Keratinocyte (primary cell): ENCODE data around the gene GPR26.

ENCODE experiments used
- EZH2 ChIP-seq: IDR thresholded peaks from one replicate; pipeline ENCODE4 v1.6.1; 2012; ENCODE audit warnings: inconsistent platforms, mild to moderate bottlenecking, low read length, moderate library complexity
- TF ChIP-seq, protein P1 (sequence below), 3 experiments: IDR thresholded peaks in 1 of 3; conservative IDR thresholded peaks in 1 of 3; optimal IDR thresholded peaks in 1 of 3; 2 replicates in 2 of 3; 3 replicates in 1 of 3; pipeline versions ENCODE3 to v1.5.1; 2011; ENCODE audit warnings: low read length in 3 of 3, mild to moderate bottlenecking in 3 of 3, moderate library complexity in 2 of 3, control low read depth in 1 of 3, inconsistent platforms in 1 of 3; ENCODE audit not compliant: insufficient read depth in 2 of 3; ENCODE audit errors: extremely low read depth in 1 of 3

GRCh38 chr10:123744224-123744536 lies 78.0 kb downstream of the GPR26 start:
- TF ChIP-seq, protein P1, sequence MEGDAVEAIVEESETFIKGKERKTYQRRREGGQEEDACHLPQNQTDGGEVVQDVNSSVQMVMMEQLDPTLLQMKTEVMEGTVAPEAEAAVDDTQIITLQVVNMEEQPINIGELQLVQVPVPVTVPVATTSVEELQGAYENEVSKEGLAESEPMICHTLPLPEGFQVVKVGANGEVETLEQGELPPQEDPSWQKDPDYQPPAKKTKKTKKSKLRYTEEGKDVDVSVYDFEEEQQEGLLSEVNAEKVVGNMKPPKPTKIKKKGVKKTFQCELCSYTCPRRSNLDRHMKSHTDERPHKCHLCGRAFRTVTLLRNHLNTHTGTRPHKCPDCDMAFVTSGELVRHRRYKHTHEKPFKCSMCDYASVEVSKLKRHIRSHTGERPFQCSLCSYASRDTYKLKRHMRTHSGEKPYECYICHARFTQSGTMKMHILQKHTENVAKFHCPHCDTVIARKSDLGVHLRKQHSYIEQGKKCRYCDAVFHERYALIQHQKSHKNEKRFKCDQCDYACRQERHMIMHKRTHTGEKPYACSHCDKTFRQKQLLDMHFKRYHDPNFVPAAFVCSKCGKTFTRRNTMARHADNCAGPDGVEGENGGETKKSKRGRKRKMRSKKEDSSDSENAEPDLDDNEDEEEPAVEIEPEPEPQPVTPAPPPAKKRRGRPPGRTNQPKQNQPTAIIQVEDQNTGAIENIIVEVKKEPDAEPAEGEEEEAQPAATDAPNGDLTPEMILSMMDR (optimal IDR thresholded peaks at IDR 0.05 in 1 of 3, IDR thresholded peaks at IDR 0.05 in 1 of 3, conservative IDR thresholded peaks at IDR 0.05 in 1 of 3; ENCODE audit: extremely low read depth in 1 of 3, insufficient read depth in 2 of 3, low read length in 3 of 3): no peak
- no peak for TF ChIP-seq EZH2
